Measurements from ENCODE around the gene NDUFC2. TPM values are rescaled to one million over a fixed set of nuclear protein-coding genes. Genes with fewer than 3 reads are reported as not detected.

Gene NDUFC2
- polyA plus RNA-seq, 3 donors: 126 to 159 (median 158) TPM

DNA sequence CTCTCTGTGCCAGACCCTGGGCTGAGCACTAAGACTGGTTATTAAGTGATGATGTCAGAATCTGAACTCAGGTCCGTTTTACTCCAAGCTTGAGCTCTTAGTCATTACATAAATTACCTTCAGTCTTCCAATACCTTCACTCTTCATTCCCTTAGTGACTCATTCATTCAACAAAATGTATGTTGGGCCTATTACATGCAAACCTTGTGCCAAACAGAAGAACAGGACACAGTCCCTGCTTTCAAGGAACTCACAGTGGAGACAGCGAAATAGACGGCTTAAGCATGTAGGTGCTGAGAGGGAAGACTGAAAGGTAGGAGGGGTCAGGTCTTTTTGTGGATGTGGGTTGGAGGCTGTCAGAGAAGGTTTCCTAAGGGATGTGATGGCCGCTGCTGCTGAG, 59.9 kb downstream of the NDUFC2 start:
- DNase-seq (ENCODE audit: extremely low read depth in 1 of 11, low read depth in 9 of 11, low spot score in 4 of 11): no peak

Other genes starting within 250 kb of the NDUFC2 start
- gene INTS4, start 85.2 kb downstream of the NDUFC2 start, polyA plus RNA-seq (ENCODE audit: insufficient read length in 3 of 3): 10 to 100 TPM; 38.6 to 52.7 (median 43.0) TPM
- gene KCTD14, start 56.6 kb downstream of the NDUFC2 start, polyA plus RNA-seq (ENCODE audit: insufficient read length in 3 of 3): 10 to 100 TPM; 11.8 to 13.3 (median 13.0) TPM
- under 1 TPM; 0.16 to 0.33 (median 0.26) TPM for gene THRSP, start 16.0 kb downstream of the NDUFC2 start, polyA plus RNA-seq (ENCODE audit: insufficient read length in 3 of 3)
- 10 to 100 TPM; 55.5 to 68.1 (median 59.6) TPM for gene ALG8, start 59.8 kb upstream of the NDUFC2 start, polyA plus RNA-seq (ENCODE audit: insufficient read length in 3 of 3)
- 1 to 10 TPM; 7.1 to 9.5 (median 8.1) TPM for gene KCTD21, start 108.8 kb upstream of the NDUFC2 start, polyA plus RNA-seq (ENCODE audit: insufficient read length in 3 of 3)
- gene USP35, start 109.1 kb upstream of the NDUFC2 start, polyA plus RNA-seq (ENCODE audit: insufficient read length in 3 of 3): 1 to 10 TPM; 4.2 to 6.3 (median 5.9) TPM